Endothelial cell of umbilical vein (primary cell): ENCODE measurements around the gene ECE2. TPM values are rescaled to one million over a fixed set of nuclear protein-coding genes. Genes with fewer than 3 reads are reported as not detected.

Experiments
- BruUV-seq: library from RNA; stranded (reverse); fragments of 400-500 nt; replicated peaks from 2 replicates; lab custom pipeline; 2021; lab: Mats Ljungman, UMichigan
- CTCF ChIA-PET: fragments of 300-600, 350-600 bp; sonication (Branson Sonifier 250); formaldehyde crosslinking; loops from one replicate; lab custom pipeline; 2021; ENCODE audit warnings: antibody characterized with exemption, inconsistent platforms; lab: Charles Lee
- POLR2A ChIA-PET: fragments of 300-600, 350-600 bp; sonication (Branson Sonifier 250); formaldehyde crosslinking; loops from one replicate; lab custom pipeline; 2021; ENCODE audit warnings: antibody characterized with exemption, inconsistent platforms; lab: Charles Lee
- DNase-seq: peaks from one replicate; pipeline ENCODE4 v3.0.0-alpha.2; 2011; ENCODE audit warnings: low read depth, low spot score
- FAIRE-seq: peaks from 2 replicates; lab custom pipeline; 2011; peaks lifted over from hg19 to GRCh38; lab: Jason Lieb, UNC
- H2AFZ ChIP-seq: 2 replicates; pipeline ENCODE4 v1.6.0; 2012; ENCODE audit warnings: low read depth, low read length, control low read depth, inconsistent platforms
- H3K27ac ChIP-seq: 2 replicates; pipeline ENCODE4 v1.5.1; 2011; ENCODE audit warnings: low read depth, mild to moderate bottlenecking, control low read depth, low read length, moderate library complexity; ENCODE audit not compliant: insufficient read depth
- H3K27me3 ChIP-seq, 2 experiments: 2 replicates each; pipeline versions ENCODE4 v1.6.0 to v1.6.1; 2011; ENCODE audit warnings: low read length in 2 of 2, mixed read lengths in 1 of 2; ENCODE audit not compliant: control insufficient read depth in 2 of 2, insufficient read depth in 2 of 2
- H3K36me3 ChIP-seq, 2 experiments: 2 replicates in 1 of 2; 3 replicates in 1 of 2; pipeline ENCODE4 v1.5.1; 2011; ENCODE audit warnings: low read length in 2 of 2, mild to moderate bottlenecking in 1 of 2, moderate library complexity in 1 of 2; ENCODE audit not compliant: control insufficient read depth in 2 of 2, insufficient read depth in 2 of 2; ENCODE audit errors: extremely low read depth in 1 of 2
- H3K4me1 ChIP-seq: 3 replicates; pipeline ENCODE4 v1.5.1; 2011; ENCODE audit warnings: mild to moderate bottlenecking, low read length; ENCODE audit not compliant: control insufficient read depth, insufficient read depth; ENCODE audit errors: extremely low read depth
- H3K4me2 ChIP-seq: 2 replicates; pipeline ENCODE4 v1.6.1; 2011; ENCODE audit warnings: low read length, control low read depth, mixed read lengths; ENCODE audit not compliant: insufficient read depth
- H3K4me3 ChIP-seq, 3 experiments: fragments of 200-600 bp in 1 of 3; sonication (generic), shearing (Covaris generic) in 1 of 3; replicated peaks in 1 of 3; 2 replicates each; pipeline ENCODE4 v1.5.1; 2011 to 2016; ENCODE audit warnings: control low read depth in 3 of 3, low read length in 3 of 3, mild to moderate bottlenecking in 2 of 3, inconsistent platforms in 1 of 3, low read depth in 1 of 3, moderate library complexity in 1 of 3; ENCODE audit not compliant: insufficient read depth in 1 of 3
- H3K79me2 ChIP-seq: 2 replicates; pipeline ENCODE4 v1.6.0; 2012; ENCODE audit warnings: low read length, inconsistent platforms; ENCODE audit not compliant: control insufficient read depth, insufficient read depth
- H3K9ac ChIP-seq: replicated peaks from 2 replicates; pipeline ENCODE3; 2011; ENCODE audit warnings: low read length, control low read depth; ENCODE audit not compliant: insufficient read depth; ENCODE audit errors: extremely low read depth
- H3K9me1 ChIP-seq: replicated peaks from 3 replicates; pipeline ENCODE4 v1.6.0; 2011; ENCODE audit warnings: mild to moderate bottlenecking, low read length; ENCODE audit not compliant: control insufficient read depth, insufficient read depth; ENCODE audit errors: extremely low read depth
- H3K9me3 ChIP-seq: replicated peaks from 2 replicates; pipeline ENCODE4 v1.5.1; 2012; ENCODE audit warnings: low read length, inconsistent platforms; ENCODE audit not compliant: control insufficient read depth, insufficient read depth
- H4K20me1 ChIP-seq: replicated peaks from 2 replicates; pipeline ENCODE3; 2011; ENCODE audit warnings: mild to moderate bottlenecking, low read length; ENCODE audit not compliant: control insufficient read depth, insufficient read depth; ENCODE audit errors: extremely low read depth
- CTCF ChIP-seq, 2 donors: IDR thresholded peaks; 1 replicate in 1 of 2; 2 replicates in 1 of 2; pipeline ENCODE4 v1.5.1; 2011; ENCODE audit warnings: low read length in 2 of 2, mild to moderate bottlenecking in 2 of 2, moderate library complexity in 2 of 2, control low read depth in 1 of 2, inconsistent platforms in 1 of 2, low read depth in 1 of 2; ENCODE audit not compliant: insufficient read depth in 1 of 2; ENCODE audit errors: extremely low read depth in 1 of 2
- GATA2 ChIP-seq: IDR thresholded peaks from 2 replicates; pipeline ENCODE4 v1.7.0; 2011; ENCODE audit warnings: low read depth, mild to moderate bottlenecking, moderate library complexity, mixed read lengths, low read length; ENCODE audit not compliant: insufficient read length, insufficient read depth
- MAX ChIP-seq: IDR thresholded peaks from 2 replicates; pipeline ENCODE4 v1.6.1; 2011; ENCODE audit not compliant: insufficient read depth, insufficient read length
- POLR2A ChIP-seq: IDR thresholded peaks from 2 replicates; pipeline ENCODE4 v1.6.1; 2012; ENCODE audit warnings: low read depth, mild to moderate bottlenecking, control low read depth, low read length
- POLR2AphosphoS5 ChIP-seq: IDR thresholded peaks from 2 replicates; pipeline ENCODE4 v1.6.1; 2012; ENCODE audit warnings: low read depth, mild to moderate bottlenecking, control low read depth, low read length, moderate library complexity; ENCODE audit not compliant: insufficient read depth
- dilution Hi-C: fragments of 300-500 bp; cut with MboI; formaldehyde crosslinking; loops from one replicate; pipeline ENCODE4 v1.15.0; 2019; ENCODE audit warnings: low sequenced_read_pairs; ENCODE audit not compliant: extremely low pct_ligation_motif_present
- intact Hi-C: fragments of 100-400 bp; cut with micrococcal nuclease; formaldehyde crosslinking; loops from one replicate; pipeline ENCODE4 v1.10.0; 2022
- polyA plus RNA-seq, 4 experiments: library from polyadenylated mRNA; depleted of rRNA in 3 of 4; stranded (reverse) in 3 of 4; unstranded in 1 of 4; fragments of >200 nt; gene quantifications; 2 replicates each; pipeline versions ENCODE4 v1.2.1 to v1.2.3, GENCODE V29; 2011 to 2012; ENCODE audit warnings: missing spikeins in 1 of 4
- total RNA-seq: library from RNA; stranded (reverse); gene quantifications from 2 replicates; pipeline ENCODE4 v1.2.3, GENCODE V29; 2021

The ECE2 gene
- total and polyA plus RNA-seq, 2 donors (not counting 3 experiments of a cell fraction or from before 2014, with no cell fraction given) = not detected

- Histone ChIP-seq H3K36me3 (peaks cover 17% of the 10 kb centered on the region in 2 experiments), H3K27ac (no peak overlapping the region), H3K9me3 (no peaks in the 10 kb centered on the region), H3K4me2 (peak overlapping the region; percentile 84), H3K27me3 (no peaks in the 10 kb centered on the region), H3K9me1 (no peaks in the 10 kb centered on the region), H3K79me2 (peaks cover 59% of the 10 kb centered on the region), H3K4me1 (peaks cover 44% of the 10 kb centered on the region), H4K20me1 (peaks cover 3% of the 10 kb centered on the region), H3K9ac (peak overlapping the region; percentile 82), H2AFZ (no peak overlapping the region), H3K4me3 (peak overlapping the region; percentile 36 to 84 (median 59))
- DNase-seq (no peak), FAIRE-seq (no peak)
- ChIA-PET POLR2A (interaction anchor here (0.8 to 1.5 kb wide), 3 partner anchors 17 to 46 kb away, joined by 3 to 5 read pairs (median 3); partner anchors contain the start of genes CLCN2, FAM131A and POLR2H), CTCF (interaction anchor here (0.9 to 1.1 kb wide), 2 partner anchors 11 to 22 kb away, joined by 3 to 4 read pairs; partner anchors contain the start of gene FAM131A)
- BruUV-seq = no TSS peak
- dilution Hi-C loops = no loop called here
- intact Hi-C loops = loop anchor here (1.0 kb wide), 2 partner anchors 16 to 46 kb away; no protein-coding TSS in a partner anchor
- TF ChIP-seq POLR2AphosphoS5 (no peak), MAX (no peak), POLR2A (no peak), CTCF (IDR thresholded peaks at IDR 0.05; ENCODE audit: extremely low read depth in 1 of 2, insufficient read depth in 1 of 2, low read depth in 1 of 2, low read length in 2 of 2) (no peak), GATA2 (no peak)
These were observed 40.2 kb downstream of the ECE2 start for GRCh38 chr3:184315871-184316661.
